ENCODE results near the gene FIG4.

DNA sequence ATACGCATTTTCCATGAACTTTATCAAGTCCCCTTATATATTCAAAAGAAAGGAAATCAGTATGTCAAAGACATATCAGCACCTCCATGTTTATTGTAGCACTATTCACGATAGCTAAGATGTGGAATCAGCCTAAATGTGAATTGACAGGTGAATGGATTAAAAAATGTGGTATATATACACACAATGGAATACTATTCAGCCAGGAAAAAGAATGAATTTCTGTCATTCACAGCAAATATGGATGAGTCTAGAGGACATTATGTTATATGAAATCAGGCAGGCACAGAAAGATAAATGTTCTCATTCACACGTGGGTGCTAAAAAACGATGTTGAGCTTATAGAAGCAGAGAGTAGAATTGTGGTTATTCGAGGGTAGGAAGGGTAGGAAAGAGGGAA is 5.3 kb downstream of the FIG4 start:
- TF ChIP-seq CTCF (IDR thresholded peaks at IDR 0.05; ENCODE audit: poor library complexity) (no peak), EZH2 (IDR thresholded peaks at IDR 0.05; ENCODE audit: borderline replicate concordance) (no peak), EZH2phosphoT487 (IDR thresholded peaks at IDR 0.05; ENCODE audit: low read depth, severe bottlenecking, unreplicated experiment) (no peak)
